Measurements from ENCODE around the gene RNASEH2A. TPM values are rescaled to one million over a fixed set of nuclear protein-coding genes. Genes with fewer than 3 reads are reported as not detected.

The RNASEH2A gene
- total RNA-seq, 2 experiments from 2014 or later: 40.3 to 44.1 TPM

DNA sequence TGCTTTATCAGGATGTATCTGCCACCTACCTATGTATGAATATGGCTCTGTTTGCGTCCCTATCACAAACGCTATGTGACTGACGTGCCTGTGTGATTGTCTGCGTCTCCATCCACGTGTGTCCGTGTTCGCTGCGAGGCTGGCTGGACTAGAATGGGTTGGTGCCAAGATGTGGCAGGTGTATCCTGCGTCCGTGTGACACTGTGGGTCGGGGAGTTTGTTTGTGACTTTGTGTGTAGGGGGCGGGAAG, 24.3 kb upstream of the RNASEH2A start:
- ChIA-PET POLR2A (interaction anchor here (0.6 to 3.9 kb wide), 10 partner anchors 8 to 183 kb away, joined by 3 to 97 read pairs (median 6); partner anchors contain the start of genes GET3, JUNB, PRDX2 and THSD8), CTCF (interaction anchor here (0.7 to 9.2 kb wide), 3 partner anchors 14 to 115 kb away, joined by 3 to 326 read pairs (median 3); partner anchors contain the start of genes JUNB, PRDX2 and THSD8)
- Mint-ChIP-seq H3K27ac (no peak overlapping the region), H3K36me3 (ENCODE audit: low read depth) (no peaks in the 10 kb centered on the region), H3K4me1 (ENCODE audit: low read depth) (peaks cover 36% of the 10 kb centered on the region), H3K4me3 (peak overlapping the region; percentile 75), H3K9me3 (no peaks in the 10 kb centered on the region), H3K27me3 (no peaks in the 10 kb centered on the region)
- intact Hi-C loops (cut with micrococcal nuclease): no loop called here
- ATAC-seq (no peak), DNase-seq (no peak)
- TF ChIP-seq, protein P1, sequence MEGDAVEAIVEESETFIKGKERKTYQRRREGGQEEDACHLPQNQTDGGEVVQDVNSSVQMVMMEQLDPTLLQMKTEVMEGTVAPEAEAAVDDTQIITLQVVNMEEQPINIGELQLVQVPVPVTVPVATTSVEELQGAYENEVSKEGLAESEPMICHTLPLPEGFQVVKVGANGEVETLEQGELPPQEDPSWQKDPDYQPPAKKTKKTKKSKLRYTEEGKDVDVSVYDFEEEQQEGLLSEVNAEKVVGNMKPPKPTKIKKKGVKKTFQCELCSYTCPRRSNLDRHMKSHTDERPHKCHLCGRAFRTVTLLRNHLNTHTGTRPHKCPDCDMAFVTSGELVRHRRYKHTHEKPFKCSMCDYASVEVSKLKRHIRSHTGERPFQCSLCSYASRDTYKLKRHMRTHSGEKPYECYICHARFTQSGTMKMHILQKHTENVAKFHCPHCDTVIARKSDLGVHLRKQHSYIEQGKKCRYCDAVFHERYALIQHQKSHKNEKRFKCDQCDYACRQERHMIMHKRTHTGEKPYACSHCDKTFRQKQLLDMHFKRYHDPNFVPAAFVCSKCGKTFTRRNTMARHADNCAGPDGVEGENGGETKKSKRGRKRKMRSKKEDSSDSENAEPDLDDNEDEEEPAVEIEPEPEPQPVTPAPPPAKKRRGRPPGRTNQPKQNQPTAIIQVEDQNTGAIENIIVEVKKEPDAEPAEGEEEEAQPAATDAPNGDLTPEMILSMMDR (IDR thresholded peaks at IDR 0.05): no peak

DNA sequence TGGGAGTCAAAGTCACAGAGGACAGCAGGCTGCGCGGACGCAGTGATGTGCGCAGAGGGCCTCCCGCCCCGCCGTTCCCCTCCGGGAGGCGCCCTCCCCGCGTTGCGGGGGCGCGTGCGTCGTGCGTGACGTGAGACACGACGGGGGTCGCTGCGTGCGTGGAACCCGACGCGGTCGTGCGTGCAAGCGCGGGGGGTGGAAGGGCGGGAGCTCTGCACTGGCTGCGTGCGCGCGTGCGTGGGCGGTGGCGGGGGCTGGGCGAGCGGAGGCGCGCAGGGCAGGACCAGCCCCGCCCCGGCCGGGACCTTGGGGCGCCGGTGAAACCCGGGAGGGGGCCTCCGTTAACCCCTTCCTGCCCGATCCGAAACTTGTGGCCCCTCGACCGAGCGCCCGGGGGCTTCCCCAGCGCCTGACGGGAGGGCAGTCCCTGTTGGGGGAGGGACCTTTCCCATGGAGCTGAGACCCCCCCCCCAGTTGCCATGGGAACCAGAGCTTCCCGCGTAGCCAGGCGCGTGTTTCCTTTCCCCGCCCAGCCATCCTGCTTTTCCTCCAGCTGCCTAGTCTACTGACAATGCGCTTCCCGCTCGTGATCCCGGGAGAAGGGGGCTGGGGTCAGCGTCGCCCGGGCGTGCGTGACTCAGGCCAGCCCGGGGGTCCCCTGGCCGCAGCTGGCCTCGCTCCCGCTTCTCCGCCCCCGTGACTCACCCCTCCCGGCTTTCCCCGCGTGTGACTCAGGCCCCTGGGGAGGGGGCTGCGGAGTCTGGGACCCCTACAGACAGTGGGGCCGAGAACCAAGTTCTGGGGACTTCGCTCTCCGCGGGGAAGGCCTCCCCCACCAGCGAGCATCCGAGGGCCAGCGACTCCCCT, 23.7 kb upstream of the RNASEH2A start:
- DNase-seq: peak; percentile 93
- intact Hi-C loops (cut with micrococcal nuclease): no loop called here
- Mint-ChIP-seq H3K4me1 (ENCODE audit: low read depth) (peaks cover 31% of the 10 kb centered on the region), H3K4me3 (peak overlapping the region; percentile 75), H3K9me3 (no peaks in the 10 kb centered on the region), H3K27ac (no peak overlapping the region), H3K27me3 (no peaks in the 10 kb centered on the region), H3K36me3 (ENCODE audit: low read depth) (no peaks in the 10 kb centered on the region)
- ChIA-PET POLR2A (interaction anchor here (0.6 to 3.9 kb wide), 12 partner anchors 8 to 1044 kb away, joined by 3 to 97 read pairs (median 4); partner anchors contain the start of genes CALR, GET3, JUNB and PRDX2), CTCF (interaction anchor here (0.7 to 9.2 kb wide), 6 partner anchors 14 to 115 kb away, joined by 3 to 326 read pairs (median 3); partner anchors contain the start of genes JUNB, PRDX2 and THSD8)
- TF ChIP-seq, protein P1 (IDR thresholded peaks at IDR 0.05): no peak
- peak; percentile 43 for ATAC-seq

DNA sequence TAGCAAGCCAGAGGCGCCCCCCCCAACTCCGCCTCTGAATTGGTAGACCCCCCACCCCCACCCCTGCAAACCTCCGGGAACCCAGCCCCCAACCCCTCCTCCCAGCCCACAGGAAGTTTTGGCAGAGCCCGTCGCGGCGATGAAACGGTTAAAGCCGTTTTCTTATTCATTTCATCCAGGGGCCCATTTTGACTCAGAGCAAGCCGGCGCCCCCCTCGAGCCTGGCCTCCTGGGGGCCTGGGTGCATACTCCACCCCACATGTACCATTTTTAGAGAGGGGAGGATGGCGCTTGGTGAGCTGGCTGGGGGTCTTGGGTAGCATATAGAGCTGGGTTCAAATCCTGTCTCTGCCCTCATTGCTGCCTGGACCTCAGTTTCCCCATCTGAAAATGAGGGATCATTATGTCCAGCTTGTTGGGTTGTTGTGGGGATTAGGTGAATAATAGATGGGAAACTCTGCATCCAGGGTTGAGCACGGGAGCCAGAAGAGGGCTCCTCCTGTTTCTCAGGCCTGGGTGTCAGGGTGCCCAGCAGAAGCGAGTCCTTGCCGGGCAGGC, 23.0 kb upstream of the RNASEH2A start:
- DNase-seq: peak; percentile 94
- no peaks in the 10 kb centered on the region for H3K27me3 Mint-ChIP-seq
- H3K36me3 Mint-ChIP-seq (ENCODE audit: low read depth): no peaks in the 10 kb centered on the region
- no peak overlapping the region for H3K27ac Mint-ChIP-seq
- peaks cover 35% of the 10 kb centered on the region for H3K4me1 Mint-ChIP-seq (ENCODE audit: low read depth)
- ChIA-PET POLR2A (interaction anchor here (0.6 to 3.9 kb wide), 10 partner anchors 7 to 1045 kb away, joined by 3 to 97 read pairs (median 6); partner anchors contain the start of genes CALR, GET3, JUNB and PRDX2), CTCF (interaction anchor here (0.7 to 9.2 kb wide), 4 partner anchors 13 to 63 kb away, joined by 3 to 326 read pairs (median 3); partner anchors contain the start of genes JUNB, PRDX2 and THSD8)
- peak overlapping the region; percentile 75 for H3K4me3 Mint-ChIP-seq
- ATAC-seq: peak; percentile 36
- H3K9me3 Mint-ChIP-seq: no peaks in the 10 kb centered on the region
- intact Hi-C loops (cut with micrococcal nuclease): no loop called here
- TF ChIP-seq, protein P1 (IDR thresholded peaks at IDR 0.05): peak; percentile 28

DNA sequence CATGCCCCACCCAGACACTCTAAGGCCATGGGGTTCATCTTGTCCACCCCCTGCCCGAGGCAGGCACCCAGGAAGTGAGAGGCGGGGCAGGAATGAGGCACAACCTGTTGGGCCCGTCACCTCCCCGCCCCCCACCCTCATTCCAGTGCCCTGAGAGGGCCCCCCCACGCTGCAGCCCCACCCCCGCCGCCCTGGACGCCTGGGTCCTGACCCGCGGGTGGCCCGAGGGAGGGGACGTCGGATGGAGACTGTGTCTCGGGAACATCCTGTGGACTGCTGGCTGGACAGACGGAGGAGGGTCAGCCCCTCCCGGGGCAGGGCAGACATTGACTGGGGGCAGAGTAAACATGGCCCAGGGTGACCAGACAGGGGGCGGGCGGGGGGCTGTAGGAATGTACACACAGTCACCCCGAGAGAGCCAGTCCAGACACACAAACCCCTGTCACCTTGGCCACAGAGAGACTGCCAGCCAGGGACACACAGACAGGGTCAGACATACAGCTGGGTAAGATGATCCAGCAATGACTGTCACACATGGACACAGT, 22.5 kb upstream of the RNASEH2A start:
- Mint-ChIP-seq H3K4me1 (ENCODE audit: low read depth) (peaks cover 34% of the 10 kb centered on the region), H3K9me3 (no peaks in the 10 kb centered on the region), H3K4me3 (peak overlapping the region; percentile 75), H3K27me3 (no peaks in the 10 kb centered on the region), H3K27ac (no peak overlapping the region), H3K36me3 (ENCODE audit: low read depth) (no peaks in the 10 kb centered on the region)
- ChIA-PET CTCF (interaction anchor here (9.2 kb wide), 1 partner anchor 12 kb away, joined by 326 read pairs; the partner anchor contains the start of genes JUNB, PRDX2 and THSD8), POLR2A (interaction anchor here (1.5 to 3.9 kb wide), 4 partner anchors 9 to 47 kb away, joined by 4 to 97 read pairs (median 14); partner anchors contain the start of genes GET3 and JUNB)
- DNase-seq (peak; percentile 49), ATAC-seq (no peak)
- intact Hi-C loops (cut with micrococcal nuclease): no loop called here
- TF ChIP-seq, protein P1 (IDR thresholded peaks at IDR 0.05): no peak

All from activated CD8-positive, alpha-beta T cell treated with anti-CD3 and anti-CD28 coated beads for 36 hours (primary cell).